Suppressor macrophage treated with lipopolysaccharide for 4 hours (primary cell): Measurements from ENCODE around the gene ASPRV1.
A peak's percentile ranks its signal among the peaks of the same experiment; 100 is the strongest.
"Not testable (repeated sequence)": the region's sequence is repeated elsewhere in the genome, so short reads cannot be mapped to it uniquely, and the experiment has no call there.

Source experiments
- DNase-seq: peaks from one replicate; pipeline ENCODE4 v3.0.0-alpha.2; 2020

ASPRV1 gene

GRCh38 chr2:69961496-69961895, at the start of gene ASPRV1:
Gene ASPRV1, minus strand, starts transcription at chr2:69961631. Its CDS starts 195 bp downstream, at chr2:69961436.
- DNase-seq: no peak

- no peak for DNase-seq
Observed at GRCh38 chr2:70010576-70011111, 49.2 kb upstream of the ASPRV1 start.

GRCh38 chr2:70009762-70010575, 48.5 kb upstream of the ASPRV1 start:
- DNase-seq: peak; percentile 90

GRCh38 chr2:70008290-70008689, 46.9 kb upstream of the ASPRV1 start:
- no peak for DNase-seq

GRCh38 chr2:70007151-70007550, 45.7 kb upstream of the ASPRV1 start:
- DNase-seq: no peak

- no peak for DNase-seq
Observed at GRCh38 chr2:70006447-70006784, 45.0 kb upstream of the ASPRV1 start.

GRCh38 chr2:70005752-70006446, 44.5 kb upstream of the ASPRV1 start:
- no peak for DNase-seq

GRCh38 chr2:70005216-70005615, 43.8 kb upstream of the ASPRV1 start:
- DNase-seq: no peak

GRCh38 chr2:70003093-70003830, 41.8 kb upstream of the ASPRV1 start:
- DNase-seq: no peak

GRCh38 chr2:70002241-70002899, 40.9 kb upstream of the ASPRV1 start:
- DNase-seq: peak; percentile 60

- DNase-seq: not testable (repeated sequence)
Observed at GRCh38 chr2:70000529-70000928, 39.1 kb upstream of the ASPRV1 start.

GRCh38 chr2:69998761-69999160, 37.3 kb upstream of the ASPRV1 start:
- no peak for DNase-seq

- DNase-seq: peak; percentile 81
Observed at GRCh38 chr2:69997015-69997830, 35.8 kb upstream of the ASPRV1 start.

GRCh38 chr2:69995511-69995910, 34.1 kb upstream of the ASPRV1 start:
- DNase-seq: no peak

- no peak for DNase-seq
Observed at GRCh38 chr2:69994166-69994565, 32.7 kb upstream of the ASPRV1 start.

- DNase-seq: no peak
Observed at GRCh38 chr2:69993708-69994107, 32.3 kb upstream of the ASPRV1 start.

- DNase-seq: no peak
Observed at GRCh38 chr2:69993048-69993565, 31.7 kb upstream of the ASPRV1 start.

- no peak for DNase-seq
Observed at GRCh38 chr2:69992310-69993047, 31.0 kb upstream of the ASPRV1 start.

GRCh38 chr2:69989441-69990105, 28.1 kb upstream of the ASPRV1 start:
- DNase-seq: no peak

- no peak for DNase-seq
Observed at GRCh38 chr2:69989009-69989408, 27.6 kb upstream of the ASPRV1 start.
